ENCODE measurements around the gene SPATS2.

SPATS2 gene

DNA sequence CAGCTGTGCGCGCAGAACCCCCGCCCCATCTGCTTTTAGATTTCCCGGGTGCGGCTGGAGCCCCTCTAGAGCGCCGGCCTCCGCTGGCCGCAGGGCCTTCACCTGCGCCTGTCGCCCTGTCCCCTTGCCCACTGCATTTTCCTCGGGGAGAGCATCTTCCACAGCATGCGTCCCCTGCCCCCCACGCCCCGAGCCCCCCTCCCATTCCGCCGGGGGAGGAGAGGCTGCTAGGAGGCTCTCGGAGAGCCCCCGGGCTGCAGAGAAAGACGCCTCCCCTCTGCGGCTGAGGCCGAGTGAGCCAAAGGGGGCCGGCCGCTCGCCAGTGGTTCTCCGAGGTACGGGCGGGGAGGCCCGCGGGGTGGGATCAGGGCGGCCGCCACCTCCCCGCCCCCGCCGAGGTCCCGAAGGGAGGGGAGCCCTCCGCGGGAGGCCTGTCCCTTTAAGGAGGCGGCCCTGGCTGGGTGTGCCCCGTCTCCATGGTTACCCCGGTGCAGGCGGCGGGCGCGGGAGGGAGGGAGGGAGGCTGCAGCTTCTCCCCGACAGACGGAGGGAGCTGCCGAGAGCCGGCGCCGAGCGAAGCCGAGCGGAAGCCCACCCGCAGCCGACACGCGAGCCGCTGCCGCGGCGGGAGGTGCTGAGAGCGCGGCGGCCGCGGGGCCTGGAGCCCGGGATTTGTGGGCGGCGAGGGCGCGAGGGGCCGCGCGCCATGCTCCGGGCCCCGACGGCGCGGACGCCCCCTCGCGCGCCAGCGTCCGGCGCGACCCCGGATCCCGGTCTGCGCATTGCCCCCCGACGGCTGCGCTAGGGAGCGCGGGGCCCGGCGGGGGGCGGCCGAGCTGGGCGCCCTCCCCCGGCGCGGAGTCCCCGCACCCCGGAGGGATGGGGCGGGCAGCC, 171.5 kb downstream of the SPATS2 start, which contains the start of gene KCNH3:
Gene KCNH3, plus strand, starts transcription at position 521 of the 894 bp plus-strand sequence. CDS start 387 bp downstream, outside the sequence.
- no peak for TF ChIP-seq SIN3A (IDR thresholded peaks at IDR 0.05; ENCODE audit: borderline replicate concordance, insufficient read depth, low read length)
- no peak for TF ChIP-seq POLR2AphosphoS5 (IDR thresholded peaks at IDR 0.05; ENCODE audit: low read depth, low read length)
- no peak for TF ChIP-seq TAF1 (IDR thresholded peaks at IDR 0.05; ENCODE audit: borderline replicate concordance, insufficient read depth, low read length)
- no peak for TF ChIP-seq REST (IDR thresholded peaks at IDR 0.05; ENCODE audit: insufficient read depth in 1 of 2, low read depth in 2 of 2, low read length in 2 of 2)
- TF ChIP-seq FOXP2 (optimal IDR thresholded peaks at IDR 0.05; ENCODE audit: borderline replicate concordance, extremely low read depth, extremely low read length, insufficient read depth): no peak

- TF ChIP-seq REST (IDR thresholded peaks at IDR 0.05; ENCODE audit: insufficient read depth in 1 of 2, low read depth in 2 of 2, low read length in 2 of 2) (no peak), SIN3A (IDR thresholded peaks at IDR 0.05; ENCODE audit: borderline replicate concordance, insufficient read depth, low read length) (no peak), POLR2AphosphoS5 (IDR thresholded peaks at IDR 0.05; ENCODE audit: low read depth, low read length) (no peak), TAF1 (IDR thresholded peaks at IDR 0.05; ENCODE audit: borderline replicate concordance, insufficient read depth, low read length) (no peak), FOXP2 (optimal IDR thresholded peaks at IDR 0.05; ENCODE audit: borderline replicate concordance, extremely low read depth, extremely low read length, insufficient read depth) (no peak)
These were observed 172.4 kb downstream of the SPATS2 start for GRCh38 chr12:49539406-49540228.

DNA sequence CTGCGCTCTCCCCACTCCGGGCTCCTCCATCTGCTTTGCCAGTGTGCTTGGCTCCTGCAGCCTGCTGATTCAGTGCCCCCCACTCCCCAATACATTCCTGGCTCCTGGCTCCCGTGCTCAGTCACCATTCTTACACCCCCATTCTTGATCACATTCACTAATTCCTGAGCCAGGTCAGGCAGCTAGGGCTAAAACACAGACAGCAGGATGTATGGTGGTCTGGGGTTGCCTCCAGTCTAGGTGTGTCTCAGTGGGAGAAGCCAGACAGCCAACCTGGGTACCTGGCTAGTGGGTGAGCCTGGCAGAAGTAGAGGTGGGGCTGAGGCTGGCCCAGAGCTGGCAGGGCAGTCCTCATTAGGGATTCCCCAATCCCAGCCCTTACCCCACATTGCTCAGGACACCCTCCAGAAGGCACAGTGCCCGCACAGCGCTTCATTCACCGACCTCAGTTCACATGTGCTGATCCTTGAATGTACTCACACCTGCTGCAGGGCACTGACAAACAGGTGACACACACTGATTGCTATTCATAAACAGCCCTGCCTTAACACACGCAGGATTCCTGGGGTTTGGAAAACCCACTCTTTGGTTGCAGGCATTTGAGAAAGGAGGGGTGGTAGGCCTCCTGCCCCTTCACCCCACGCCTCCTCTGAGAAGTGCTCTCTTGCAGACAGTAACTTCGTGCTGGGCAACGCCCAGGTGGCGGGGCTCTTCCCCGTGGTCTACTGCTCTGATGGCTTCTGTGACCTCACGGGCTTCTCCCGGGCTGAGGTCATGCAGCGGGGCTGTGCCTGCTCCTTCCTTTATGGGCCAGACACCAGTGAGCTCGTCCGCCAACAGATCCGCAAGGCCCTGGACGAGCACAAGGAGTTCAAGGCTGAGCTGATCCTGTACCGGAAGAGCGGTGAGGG, 173.2 kb downstream of the SPATS2 start:
- TF ChIP-seq TAF1 (IDR thresholded peaks at IDR 0.05; ENCODE audit: borderline replicate concordance, insufficient read depth, low read length) (no peak), FOXP2 (optimal IDR thresholded peaks at IDR 0.05; ENCODE audit: borderline replicate concordance, extremely low read depth, extremely low read length, insufficient read depth) (no peak), POLR2AphosphoS5 (IDR thresholded peaks at IDR 0.05; ENCODE audit: low read depth, low read length) (no peak), REST (IDR thresholded peaks at IDR 0.05; ENCODE audit: insufficient read depth in 1 of 2, low read depth in 2 of 2, low read length in 2 of 2) (no peak), SIN3A (IDR thresholded peaks at IDR 0.05; ENCODE audit: borderline replicate concordance, insufficient read depth, low read length) (no peak)

DNA sequence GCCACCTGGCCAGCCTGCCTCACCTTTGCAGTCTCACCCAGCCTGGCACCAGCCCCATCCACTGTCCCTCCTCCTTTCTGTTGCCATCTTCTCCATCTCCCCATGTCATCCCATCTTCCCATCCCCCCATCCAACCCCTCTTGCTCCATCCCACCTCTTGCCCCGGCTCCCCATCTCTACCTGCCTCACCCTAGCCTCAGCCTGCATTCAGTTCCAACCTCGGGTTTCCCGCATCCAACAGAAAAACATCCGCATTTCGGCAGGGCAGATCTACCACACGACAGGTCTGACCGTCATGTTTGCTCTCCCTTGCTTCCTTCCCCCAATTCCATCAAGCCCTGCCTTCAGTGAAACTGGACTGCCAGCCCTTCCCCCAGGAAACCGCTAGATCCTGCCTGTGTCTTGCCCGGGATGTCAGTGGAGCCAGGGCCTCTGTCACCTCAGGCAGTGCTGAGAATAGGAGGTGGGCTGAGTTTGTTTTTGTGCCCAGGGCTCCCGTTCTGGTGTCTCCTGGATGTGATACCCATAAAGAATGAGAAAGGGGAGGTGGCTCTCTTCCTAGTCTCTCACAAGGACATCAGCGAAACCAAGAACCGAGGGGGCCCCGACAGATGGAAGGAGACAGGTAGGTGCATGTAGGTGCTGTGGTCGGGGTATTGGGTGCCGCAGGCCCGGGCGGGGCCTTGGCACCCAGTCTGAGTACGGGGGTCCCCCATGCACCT, 174.0 kb downstream of the SPATS2 start:
- TF ChIP-seq TAF1 (IDR thresholded peaks at IDR 0.05; ENCODE audit: borderline replicate concordance, insufficient read depth, low read length): no peak
- TF ChIP-seq FOXP2 (optimal IDR thresholded peaks at IDR 0.05; ENCODE audit: borderline replicate concordance, extremely low read depth, extremely low read length, insufficient read depth): no peak
- TF ChIP-seq POLR2AphosphoS5 (IDR thresholded peaks at IDR 0.05; ENCODE audit: low read depth, low read length): no peak
- TF ChIP-seq SIN3A (IDR thresholded peaks at IDR 0.05; ENCODE audit: borderline replicate concordance, insufficient read depth, low read length): no peak
- no peak for TF ChIP-seq REST (IDR thresholded peaks at IDR 0.05; ENCODE audit: insufficient read depth in 1 of 2, low read depth in 2 of 2, low read length in 2 of 2)

All from PFSK-1 (cell line).